HG03060 (cell line): ENCODE measurements around the gene GMPR.
A peak's percentile ranks its signal among the peaks of the same experiment; 100 is the strongest.

Experiments used
- ATAC-seq: cut with Tn5 transposase; IDR thresholded peaks from one replicate; pipeline ENCODE4 v1.9.1; 2021; ENCODE audit warnings: low read depth, moderate number of reproducible peaks; ENCODE audit not compliant: unreplicated experiment

GMPR gene

GRCh38 chr6:16238057-16238962, at the start of gene GMPR:
Gene GMPR, plus strand, starts transcription at chr6:16238587. Its CDS starts 107 bp downstream, at chr6:16238694.
- ATAC-seq: no peak

- no peak for ATAC-seq
Observed at GRCh38 chr6:16190214-16190613, 48.2 kb upstream of the GMPR start.

GRCh38 chr6:16196260-16196983, 42.0 kb upstream of the GMPR start:
- no peak for ATAC-seq

- no peak for ATAC-seq
Observed at GRCh38 chr6:16196984-16197546, 41.3 kb upstream of the GMPR start.

GRCh38 chr6:16198061-16198705, 40.2 kb upstream of the GMPR start:
- no peak for ATAC-seq

GRCh38 chr6:16199804-16200203, 38.6 kb upstream of the GMPR start:
- ATAC-seq: no peak

- ATAC-seq: no peak
Observed at GRCh38 chr6:16200321-16200883, 38.0 kb upstream of the GMPR start.

GRCh38 chr6:16201706-16202105, 36.7 kb upstream of the GMPR start:
- ATAC-seq: no peak

GRCh38 chr6:16204653-16205376, 33.6 kb upstream of the GMPR start:
- ATAC-seq: no peak

- ATAC-seq: peak; percentile 91
Observed at GRCh38 chr6:16205377-16206144, 32.8 kb upstream of the GMPR start.

- no peak for ATAC-seq
Observed at GRCh38 chr6:16206595-16207037, 31.8 kb upstream of the GMPR start.

- ATAC-seq: no peak
Observed at GRCh38 chr6:16208989-16209388, 29.4 kb upstream of the GMPR start.

- ATAC-seq: no peak
Observed at GRCh38 chr6:16209539-16209938, 28.8 kb upstream of the GMPR start.

GRCh38 chr6:16212276-16212675, 26.1 kb upstream of the GMPR start:
- no peak for ATAC-seq

- ATAC-seq: no peak
Observed at GRCh38 chr6:16216501-16217155, 21.8 kb upstream of the GMPR start.

- ATAC-seq: no peak
Observed at GRCh38 chr6:16217156-16217721, 21.1 kb upstream of the GMPR start.

- no peak for ATAC-seq
Observed at GRCh38 chr6:16222826-16223225, 15.6 kb upstream of the GMPR start.

- ATAC-seq: no peak
Observed at GRCh38 chr6:16223362-16223761, 15.0 kb upstream of the GMPR start.
